ENCODE results near the gene DLGAP1.

GRCh38 chr18:3948958-3949357 lies 506.1 kb downstream of the DLGAP1 start:
- TF ChIP-seq EZH2 (IDR thresholded peaks at IDR 0.05; ENCODE audit: borderline replicate concordance) (no peak), CTCF (IDR thresholded peaks at IDR 0.05; ENCODE audit: poor library complexity) (no peak), EZH2phosphoT487 (IDR thresholded peaks at IDR 0.05; ENCODE audit: low read depth, severe bottlenecking, unreplicated experiment) (no peak)
